ENCODE results near the gene LEMD2.

GRCh38 chr6:33756211-33756954 lies 32.5 kb downstream of the LEMD2 start:
- TF ChIP-seq, protein P1, sequence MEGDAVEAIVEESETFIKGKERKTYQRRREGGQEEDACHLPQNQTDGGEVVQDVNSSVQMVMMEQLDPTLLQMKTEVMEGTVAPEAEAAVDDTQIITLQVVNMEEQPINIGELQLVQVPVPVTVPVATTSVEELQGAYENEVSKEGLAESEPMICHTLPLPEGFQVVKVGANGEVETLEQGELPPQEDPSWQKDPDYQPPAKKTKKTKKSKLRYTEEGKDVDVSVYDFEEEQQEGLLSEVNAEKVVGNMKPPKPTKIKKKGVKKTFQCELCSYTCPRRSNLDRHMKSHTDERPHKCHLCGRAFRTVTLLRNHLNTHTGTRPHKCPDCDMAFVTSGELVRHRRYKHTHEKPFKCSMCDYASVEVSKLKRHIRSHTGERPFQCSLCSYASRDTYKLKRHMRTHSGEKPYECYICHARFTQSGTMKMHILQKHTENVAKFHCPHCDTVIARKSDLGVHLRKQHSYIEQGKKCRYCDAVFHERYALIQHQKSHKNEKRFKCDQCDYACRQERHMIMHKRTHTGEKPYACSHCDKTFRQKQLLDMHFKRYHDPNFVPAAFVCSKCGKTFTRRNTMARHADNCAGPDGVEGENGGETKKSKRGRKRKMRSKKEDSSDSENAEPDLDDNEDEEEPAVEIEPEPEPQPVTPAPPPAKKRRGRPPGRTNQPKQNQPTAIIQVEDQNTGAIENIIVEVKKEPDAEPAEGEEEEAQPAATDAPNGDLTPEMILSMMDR (IDR thresholded peaks at IDR 0.05): no peak
- TF ChIP-seq POLR2A (IDR thresholded peaks at IDR 0.05): no peak

Data from thyroid gland (tissue), 4 donors.